ENCODE measurements around the gene IL1RL1.

The IL1RL1 gene

DNA sequence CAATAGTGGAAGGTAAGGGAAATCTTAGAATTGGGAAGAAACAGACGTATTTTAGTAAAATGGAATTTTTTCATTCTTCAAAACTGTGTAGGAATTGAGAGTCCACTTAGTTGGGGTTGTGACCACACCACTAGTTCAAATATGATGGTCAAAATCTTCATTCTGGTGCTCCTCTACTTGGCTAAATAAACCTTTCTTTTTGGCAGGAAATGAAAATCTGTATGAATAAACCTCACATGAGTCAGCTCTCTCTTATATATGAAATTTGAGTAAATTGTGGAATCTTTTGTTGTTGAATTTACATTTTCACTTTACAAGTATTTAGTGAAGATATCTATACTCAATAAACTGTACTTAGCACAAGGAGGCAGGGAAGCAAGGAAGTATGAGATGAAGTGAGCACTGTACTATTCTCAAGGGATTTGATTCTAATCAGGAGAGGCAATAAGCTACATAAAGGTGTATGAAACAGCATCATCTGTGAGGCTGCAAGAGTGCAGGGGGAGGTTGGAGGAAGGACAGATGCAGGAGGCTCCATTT is 64.8 kb downstream of the IL1RL1 start:
- no peak for DNase-seq

DNA sequence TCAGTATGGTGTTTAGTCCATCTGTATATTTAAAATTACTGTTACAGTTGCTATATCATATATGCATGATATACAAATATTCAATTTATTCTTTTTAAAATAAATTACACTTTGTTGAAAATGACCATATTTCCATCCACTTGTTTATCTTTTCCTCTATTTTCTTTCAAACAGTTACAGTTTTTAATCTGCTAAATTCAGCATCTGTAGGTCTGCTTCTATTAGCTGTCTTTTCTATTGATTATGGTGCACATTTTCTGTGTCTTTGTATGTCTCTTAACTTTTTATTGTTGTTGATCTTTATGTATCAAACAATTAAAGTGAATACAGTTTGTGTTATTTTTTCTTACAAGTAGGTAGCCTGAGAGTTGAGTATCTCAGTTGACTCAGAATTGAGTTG is 72.4 kb downstream of the IL1RL1 start:
- no peak for DNase-seq

GRCh38 chr2:102385522-102385921 is 74.2 kb downstream of the IL1RL1 start:
- DNase-seq, result no peak

DNA sequence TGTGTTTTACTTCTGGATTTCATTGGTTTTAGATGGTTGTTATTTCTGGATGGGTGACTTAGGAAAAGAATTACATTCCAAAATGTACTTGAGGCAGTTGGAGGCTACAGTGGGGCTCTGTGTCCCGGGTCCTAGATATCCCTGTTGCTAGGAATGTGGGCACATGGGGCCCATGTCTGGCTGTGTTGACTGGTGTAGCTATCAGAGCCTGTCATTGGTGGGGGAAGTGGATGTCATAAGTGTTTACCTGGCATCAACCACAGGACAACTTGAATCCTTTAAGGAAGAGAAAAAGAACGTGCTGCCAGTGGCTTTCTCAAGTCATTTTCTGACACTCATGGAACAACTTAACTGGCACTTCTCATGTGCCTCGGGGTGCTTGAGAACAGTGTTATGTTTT is 74.6 kb downstream of the IL1RL1 start:
- no peak for DNase-seq

DNA sequence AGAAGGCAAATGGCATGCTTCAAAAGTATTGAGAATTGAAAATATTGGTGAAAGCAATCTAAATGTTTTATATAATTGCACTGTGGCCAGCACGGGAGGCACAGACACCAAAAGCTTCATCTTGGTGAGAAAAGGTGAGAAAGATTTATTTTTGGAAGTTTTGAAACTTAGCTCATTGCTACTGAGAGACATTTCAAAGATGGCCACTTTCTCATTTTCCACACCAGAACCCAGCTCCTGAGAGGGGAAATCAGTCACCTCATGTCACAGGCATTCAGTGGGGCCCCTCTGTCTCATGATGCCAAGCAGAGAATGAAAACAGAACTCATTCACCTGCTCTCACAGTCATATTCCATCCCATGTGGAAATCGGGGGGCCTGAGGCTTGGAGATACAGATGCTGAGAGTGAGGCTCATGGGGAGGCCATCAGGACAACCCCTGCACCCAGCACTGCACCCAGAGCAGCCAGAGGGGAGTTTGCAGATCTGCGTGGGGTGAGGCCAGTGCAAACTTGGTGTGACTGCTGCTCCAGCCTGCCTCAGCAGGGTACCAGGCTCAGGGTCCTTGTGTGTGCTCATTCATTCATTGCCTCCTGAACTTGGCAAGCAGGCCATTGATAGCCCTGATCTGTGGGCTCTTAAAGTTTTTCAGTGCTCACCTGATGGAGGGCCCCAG is 75.6 kb downstream of the IL1RL1 start:
- no peak for DNase-seq

- no peak for DNase-seq
These were observed 76.6 kb downstream of the IL1RL1 start for GRCh38 chr2:102387763-102388546.

DNA sequence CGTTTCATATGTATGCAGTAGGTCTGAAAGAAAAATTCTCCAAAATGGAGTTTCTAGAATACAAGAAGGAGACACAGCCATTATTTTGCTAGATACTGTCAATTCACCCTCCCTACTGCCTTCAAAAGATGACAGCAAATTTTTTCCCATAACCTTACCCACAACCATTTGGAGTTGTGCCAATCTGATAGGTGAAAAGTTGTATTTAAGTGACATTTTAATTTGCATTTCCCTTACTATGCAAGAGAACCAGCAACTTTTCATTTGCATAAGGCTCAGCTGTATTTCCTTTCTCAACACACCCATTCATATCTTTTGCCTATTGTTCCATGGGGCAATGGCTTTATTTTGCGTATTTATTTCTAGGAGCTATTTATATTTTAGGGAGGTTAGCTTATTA is 80.2 kb downstream of the IL1RL1 start:
- DNase-seq, result no peak

GRCh38 chr2:102392096-102392495 is 80.7 kb downstream of the IL1RL1 start:
- DNase-seq, result no peak

- DNase-seq, result no peak
These were observed 81.6 kb downstream of the IL1RL1 start for GRCh38 chr2:102392942-102393341.

DNA sequence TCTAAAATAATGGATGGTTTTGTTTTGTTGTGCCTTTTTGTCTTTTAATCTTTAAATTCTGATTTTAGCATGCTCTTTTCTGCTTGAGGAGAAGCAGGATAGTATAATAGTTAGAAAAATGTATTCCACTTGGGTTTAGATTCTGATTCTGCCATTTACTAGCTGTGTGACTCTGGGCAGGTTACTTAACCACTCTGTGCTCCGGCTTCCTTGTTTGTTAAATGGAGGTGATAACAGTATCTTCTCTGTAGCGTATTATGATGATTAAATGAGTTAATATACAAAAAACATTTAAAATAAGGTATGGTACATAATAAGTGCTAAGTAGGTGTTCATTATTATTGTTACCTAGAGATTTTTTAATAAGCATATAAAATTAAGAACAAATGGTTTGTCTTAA is 84.6 kb downstream of the IL1RL1 start:
- no peak for DNase-seq

DNA sequence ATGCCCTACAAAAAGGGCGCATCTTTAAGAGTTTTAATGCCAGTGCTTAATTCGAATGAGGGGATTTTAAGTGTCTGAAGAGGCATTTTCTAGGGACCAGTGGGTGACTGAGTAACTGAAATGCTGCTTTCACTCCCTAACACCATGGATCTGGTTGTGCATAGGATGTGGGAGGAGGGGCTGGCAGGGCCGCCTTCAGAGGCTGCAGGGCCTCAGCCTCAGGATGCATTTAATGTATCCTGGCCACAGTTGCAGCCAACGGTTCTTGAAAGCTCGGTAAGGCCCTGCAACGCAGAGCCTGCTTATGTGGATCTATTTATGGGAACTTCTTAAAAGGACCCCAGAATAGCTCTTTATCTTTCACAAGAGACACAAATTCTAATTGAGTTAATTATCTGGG is 85.8 kb downstream of the IL1RL1 start:
- DNase-seq, result no peak

- DNase-seq, result no peak
These were observed 88.3 kb downstream of the IL1RL1 start for GRCh38 chr2:102399499-102400141.

GRCh38 chr2:102401456-102401855 is 90.1 kb downstream of the IL1RL1 start:
- no peak for DNase-seq

Data from activated T-cell treated with anti-CD3 and anti-CD28 coated beads, Interleukin-2, amount 50 U/mL, for 48 hours (primary cell).